PC-3 (cell line): ENCODE results near the gene CIAO3. TPM values are rescaled to one million over a fixed set of nuclear protein-coding genes. Genes with fewer than 3 reads are reported as not detected.

ENCODE experiments used
- ATAC-seq: fragments of 200-7000 bp; cut with Tn5 transposase; 2 replicates; pipeline ENCODE4 v1.9.1; 2020; ENCODE audit warnings: mild to moderate bottlenecking, moderate library complexity
- BruUV-seq: library from RNA; stranded (reverse); fragments of 400-500 nt; replicated peaks from 2 replicates; lab custom pipeline; 2021; lab: Mats Ljungman, UMichigan
- CTCF ChIA-PET: fragments of 300-600 bp; sonication (Branson Sonifier 250); formaldehyde crosslinking; loops from one replicate; lab custom pipeline; 2022; ENCODE audit warnings: antibody characterized with exemption; lab: Charles Lee
- POLR2A ChIA-PET: fragments of 300-600 bp; sonication (Branson Sonifier 250); formaldehyde crosslinking; loops from one replicate; lab custom pipeline; 2022; ENCODE audit warnings: antibody characterized with exemption; ENCODE audit not compliant: unreplicated experiment; lab: Charles Lee
- DNase-seq: peaks from one replicate; pipeline ENCODE4 v3.0.0-alpha.2; 2015
- H2AFZ ChIP-seq: fragments of 300-600 bp; sonication (generic); 2 replicates; pipeline ENCODE4 v1.6.0; 2016; ENCODE audit warnings: antibody characterized with exemption, low read length
- H3F3A ChIP-seq: fragments of 300-600 bp; sonication (generic); one replicate; pipeline ENCODE4 v1.6.0; 2017; ENCODE audit warnings: antibody characterized with exemption, low read length, control low read depth, mild to moderate bottlenecking; ENCODE audit not compliant: unreplicated experiment
- H3K27ac ChIP-seq: fragments of 300-600 bp; sonication (generic); 2 replicates; pipeline ENCODE4 v1.5.1; 2016; ENCODE audit warnings: mild to moderate bottlenecking, low read length
- H3K27me3 ChIP-seq: fragments of 300-600 bp; sonication (generic); 2 replicates; pipeline ENCODE4 v1.6.1; 2016; ENCODE audit warnings: low read length, mixed read lengths
- H3K36me3 ChIP-seq: fragments of 300-600 bp; sonication (generic); 2 replicates; pipeline ENCODE4 v1.6.1; 2016; ENCODE audit warnings: low read depth, mixed run types, low read length, mixed read lengths
- H3K4me1 ChIP-seq: fragments of 300-600 bp; sonication (generic); 2 replicates; pipeline ENCODE4 v1.5.1; 2016; ENCODE audit warnings: low read length; ENCODE audit not compliant: insufficient read depth
- H3K4me2 ChIP-seq: fragments of 300-600 bp; sonication (generic); 2 replicates; pipeline ENCODE4 v1.6.0; 2016; ENCODE audit warnings: low read length
- H3K4me3 ChIP-seq: fragments of 300-600 bp; sonication (generic); 2 replicates; pipeline ENCODE4 v1.5.1; 2016; ENCODE audit warnings: mild to moderate bottlenecking, low read length, mixed read lengths
- H3K79me2 ChIP-seq: fragments of 300-600 bp; sonication (generic); 2 replicates; pipeline ENCODE4 v1.6.1; 2017; ENCODE audit warnings: low read length, mixed read lengths
- H3K9ac ChIP-seq: fragments of 300-600 bp; sonication (generic); 2 replicates; pipeline ENCODE4 v1.6.0; 2016; ENCODE audit warnings: mild to moderate bottlenecking, low read length
- H3K9me2 ChIP-seq: fragments of 300-600 bp; sonication (generic); replicated peaks from 2 replicates; pipeline ENCODE4 v1.6.1; 2016; ENCODE audit warnings: mixed run types, low read length, mixed read lengths
- H3K9me3 ChIP-seq: fragments of 300-600 bp; sonication (generic); 2 replicates; pipeline ENCODE4 v1.6.1; 2016; ENCODE audit warnings: low read length, mixed read lengths
- H4K20me1 ChIP-seq: fragments of 300-600 bp; sonication (generic); 2 replicates; pipeline ENCODE4 v1.6.1; 2016; ENCODE audit warnings: low read length, mixed read lengths
- CTCF ChIP-seq: fragments of 300-600 bp; sonication (generic); conservative IDR thresholded peaks from 2 replicates; pipeline ENCODE4 v1.5.1; 2017; ENCODE audit warnings: antibody characterized with exemption, low read depth, mild to moderate bottlenecking, low read length
- EZH2 ChIP-seq: fragments of 300-600 bp; sonication (generic); IDR thresholded peaks from one replicate; pipeline ENCODE4 v1.6.1; 2017; ENCODE audit warnings: antibody characterized with exemption, mild to moderate bottlenecking, low read length; ENCODE audit not compliant: unreplicated experiment
- EZH2phosphoT487 ChIP-seq: fragments of 300-600 bp; sonication (generic); IDR thresholded peaks from 2 replicates; pipeline ENCODE4 v1.6.1; 2018; ENCODE audit warnings: mild to moderate bottlenecking, antibody characterized with exemption, low read length, borderline replicate concordance
- intact Hi-C: fragments of 100-400 bp; cut with micrococcal nuclease; formaldehyde crosslinking; loops from 2 replicates; pipeline ENCODE4 v1.9.0; 2023
- total RNA-seq: library from RNA; depleted of rRNA; stranded (reverse); fragments of >200 nt; gene quantifications from 2 replicates; pipeline ENCODE4 v1.2.3, GENCODE V29; 2014

The CIAO3 gene
- total RNA-seq, 1 experiment from 2014 or later: 46.1 TPM

- Histone ChIP-seq H3K4me2 (no peak overlapping the region), H3K9me3 (no peaks in the 10 kb centered on the region), H3K36me3 (no peaks in the 10 kb centered on the region), H3K27ac (no peak overlapping the region), H3K4me1 (no peaks in the 10 kb centered on the region), H3K79me2 (no peaks in the 10 kb centered on the region), H3K27me3 (no peaks in the 10 kb centered on the region), H3K9ac (no peak overlapping the region), H3F3A (no peaks in the 10 kb centered on the region), H2AFZ (no peak overlapping the region), H4K20me1 (no peaks in the 10 kb centered on the region), H3K4me3 (no peak overlapping the region), H3K9me2 (no peaks in the 10 kb centered on the region)
- POLR2A ChIA-PET: no interaction called here
- CTCF ChIA-PET: no interaction called here
- BruUV-seq: no TSS peak
- TF ChIP-seq EZH2 (no peak), EZH2phosphoT487 (no peak), CTCF (no peak)
- intact Hi-C loops: no loop called here
- ATAC-seq (no peak), DNase-seq (no peak)
Observed at GRCh38 chr16:774086-775001, 33.5 kb upstream of the CIAO3 start.

- Histone ChIP-seq H3K79me2 (no peaks in the 10 kb centered on the region), H4K20me1 (no peaks in the 10 kb centered on the region), H3K4me2 (no peak overlapping the region), H3K27me3 (no peaks in the 10 kb centered on the region), H3K9ac (no peak overlapping the region), H3K4me1 (no peaks in the 10 kb centered on the region), H3F3A (no peaks in the 10 kb centered on the region), H3K36me3 (no peaks in the 10 kb centered on the region), H3K9me2 (no peaks in the 10 kb centered on the region), H3K9me3 (no peaks in the 10 kb centered on the region), H3K4me3 (no peak overlapping the region), H2AFZ (no peak overlapping the region), H3K27ac (no peak overlapping the region)
- ATAC-seq: no peak
- intact Hi-C loops: no loop called here
- no TSS peak for BruUV-seq
- CTCF ChIA-PET: no interaction called here
- DNase-seq: no peak
- TF ChIP-seq CTCF: no peak
- no peak for TF ChIP-seq EZH2
- TF ChIP-seq EZH2phosphoT487: no peak
- POLR2A ChIA-PET: no interaction called here
Observed at GRCh38 chr16:772959-773358, 32.2 kb upstream of the CIAO3 start.

GRCh38 chr16:770411-770810 is 29.6 kb upstream of the CIAO3 start:
- H4K20me1 ChIP-seq: no peaks in the 10 kb centered on the region
- H3K4me3 ChIP-seq: no peak overlapping the region
- no peaks in the 10 kb centered on the region for H3K4me1 ChIP-seq
- POLR2A ChIA-PET: no interaction called here
- intact Hi-C loops: no loop called here
- TF ChIP-seq CTCF: no peak
- no peak for TF ChIP-seq EZH2phosphoT487
- TF ChIP-seq EZH2: no peak
- H3K27me3 ChIP-seq: no peaks in the 10 kb centered on the region
- H3K36me3 ChIP-seq: no peaks in the 10 kb centered on the region
- H3K4me2 ChIP-seq: no peak overlapping the region
- DNase-seq: no peak
- BruUV-seq: no TSS peak
- no peaks in the 10 kb centered on the region for H3F3A ChIP-seq
- no peaks in the 10 kb centered on the region for H3K9me3 ChIP-seq
- no peaks in the 10 kb centered on the region for H3K79me2 ChIP-seq
- no peak overlapping the region for H3K9ac ChIP-seq
- H3K9me2 ChIP-seq: no peaks in the 10 kb centered on the region
- ATAC-seq: no peak
- CTCF ChIA-PET: no interaction called here
- H2AFZ ChIP-seq: no peak overlapping the region
- no peak overlapping the region for H3K27ac ChIP-seq
